Measurements from ENCODE around the gene GTF2B. TPM values are rescaled to one million over a fixed set of nuclear protein-coding genes. Genes with fewer than 3 reads are reported as not detected.
A peak's percentile ranks its signal among the peaks of the same experiment; 100 is the strongest.
"Not testable (repeated sequence)": the region's sequence is repeated elsewhere in the genome, so short reads cannot be mapped to it uniquely, and the experiment has no call there.

Gene GTF2B
- total RNA-seq, 1 donor from 2014 or later, result 52.7 TPM

GRCh38 chr1:88890131-88890530, 1.2 kb downstream of the GTF2B start:
- peaks cover 10 to 15% (median 14%) of the 10 kb centered on the region in 3 donors for H3K4me1 ChIP-seq (ENCODE audit: control insufficient read depth in 3 of 3, insufficient read depth in 3 of 3, low read length in 3 of 3)
- H3K4me3 ChIP-seq (ENCODE audit: low read length in 3 of 3), result peak overlapping the region; percentile 91 to 97 (median 93)
- no peak overlapping the region for H3K27ac ChIP-seq (ENCODE audit: low read depth, low read length)
- H3K36me3 ChIP-seq (ENCODE audit: control insufficient read depth in 3 of 3, insufficient read depth in 3 of 3, low read length in 3 of 3), result peaks cover 3 to 16% (median 5%) of the 10 kb centered on the region in 3 donors
- no peaks in the 10 kb centered on the region for H3K27me3 ChIP-seq (ENCODE audit: control insufficient read depth in 3 of 3, insufficient read depth in 3 of 3, low read length in 3 of 3)
- no peaks in the 10 kb centered on the region for H3K9me3 ChIP-seq (ENCODE audit: control insufficient read depth in 3 of 3, low read length in 3 of 3)
- H3K9ac ChIP-seq (ENCODE audit: low read depth in 1 of 3, low read length in 3 of 3), result peak overlapping the region; percentile 73 to 97 (median 96)

DNA sequence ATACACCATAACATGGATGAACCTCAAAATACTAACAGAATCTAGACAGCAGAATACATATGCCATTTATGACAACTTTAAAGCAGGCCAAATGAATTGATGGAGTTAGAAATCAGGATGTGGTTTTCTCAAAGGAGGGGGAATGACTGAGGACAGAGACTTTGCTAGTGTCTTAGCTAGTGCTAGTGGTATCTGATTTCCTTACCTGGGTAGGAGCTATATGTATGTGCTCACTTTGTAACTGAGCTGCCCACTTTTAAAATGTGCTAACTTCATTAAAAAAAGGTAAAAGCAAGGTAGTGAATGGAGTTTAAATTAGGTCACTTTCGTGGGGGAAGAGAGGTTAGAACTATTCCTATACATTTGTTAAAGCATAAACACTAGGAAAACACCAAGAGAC, 2.6 kb downstream of the GTF2B start:
- H3K9me3 ChIP-seq (ENCODE audit: control insufficient read depth in 3 of 3, low read length in 3 of 3), result no peaks in the 10 kb centered on the region
- H3K27me3 ChIP-seq (ENCODE audit: control insufficient read depth in 3 of 3, insufficient read depth in 3 of 3, low read length in 3 of 3), result no peaks in the 10 kb centered on the region
- H3K4me3 ChIP-seq (ENCODE audit: low read length in 3 of 3), result no peak overlapping the region
- peaks cover 10 to 15% (median 14%) of the 10 kb centered on the region in 3 donors for H3K4me1 ChIP-seq (ENCODE audit: control insufficient read depth in 3 of 3, insufficient read depth in 3 of 3, low read length in 3 of 3)
- no peak overlapping the region for H3K9ac ChIP-seq (ENCODE audit: low read depth in 1 of 3, low read length in 3 of 3)
- no peak overlapping the region for H3K27ac ChIP-seq (ENCODE audit: low read depth, low read length)
- H3K36me3 ChIP-seq (ENCODE audit: control insufficient read depth in 3 of 3, insufficient read depth in 3 of 3, low read length in 3 of 3), result peaks cover 8 to 26% (median 15%) of the 10 kb centered on the region in 3 donors

- Histone ChIP-seq H3K4me3 (ENCODE audit: low read length in 3 of 3) (no peak overlapping the region), H3K27me3 (ENCODE audit: control insufficient read depth in 3 of 3, insufficient read depth in 3 of 3, low read length in 3 of 3) (no peaks in the 10 kb centered on the region), H3K27ac (ENCODE audit: low read depth, low read length) (no peak overlapping the region), H3K4me1 (ENCODE audit: control insufficient read depth in 3 of 3, insufficient read depth in 3 of 3, low read length in 3 of 3) (peaks cover 10 to 14% (median 12%) of the 10 kb centered on the region in 3 donors), H3K36me3 (ENCODE audit: control insufficient read depth in 3 of 3, insufficient read depth in 3 of 3, low read length in 3 of 3) (peaks cover 8 to 34% (median 24%) of the 10 kb centered on the region in 3 donors), H3K9me3 (ENCODE audit: control insufficient read depth in 3 of 3, low read length in 3 of 3) (no peaks in the 10 kb centered on the region), H3K9ac (ENCODE audit: low read depth in 1 of 3, low read length in 3 of 3) (no peak overlapping the region)
Measured at GRCh38 chr1:88885933-88886332, 5.4 kb downstream of the GTF2B start.

- Histone ChIP-seq H3K9me3 (ENCODE audit: control insufficient read depth in 3 of 3, low read length in 3 of 3) (no peaks in the 10 kb centered on the region), H3K27me3 (ENCODE audit: control insufficient read depth in 3 of 3, insufficient read depth in 3 of 3, low read length in 3 of 3) (no peaks in the 10 kb centered on the region), H3K36me3 (ENCODE audit: control insufficient read depth in 3 of 3, insufficient read depth in 3 of 3, low read length in 3 of 3) (peaks cover 8 to 37% (median 24%) of the 10 kb centered on the region in 3 donors), H3K27ac (ENCODE audit: low read depth, low read length) (no peak overlapping the region), H3K9ac (ENCODE audit: low read depth in 1 of 3, low read length in 3 of 3) (no peak overlapping the region), H3K4me1 (ENCODE audit: control insufficient read depth in 3 of 3, insufficient read depth in 3 of 3, low read length in 3 of 3) (peaks cover 0 to 5% (median 2%) of the 10 kb centered on the region in 3 donors), H3K4me3 (ENCODE audit: low read length in 3 of 3) (no peak overlapping the region)
Measured at GRCh38 chr1:88883156-88883555, 8.2 kb downstream of the GTF2B start.

DNA sequence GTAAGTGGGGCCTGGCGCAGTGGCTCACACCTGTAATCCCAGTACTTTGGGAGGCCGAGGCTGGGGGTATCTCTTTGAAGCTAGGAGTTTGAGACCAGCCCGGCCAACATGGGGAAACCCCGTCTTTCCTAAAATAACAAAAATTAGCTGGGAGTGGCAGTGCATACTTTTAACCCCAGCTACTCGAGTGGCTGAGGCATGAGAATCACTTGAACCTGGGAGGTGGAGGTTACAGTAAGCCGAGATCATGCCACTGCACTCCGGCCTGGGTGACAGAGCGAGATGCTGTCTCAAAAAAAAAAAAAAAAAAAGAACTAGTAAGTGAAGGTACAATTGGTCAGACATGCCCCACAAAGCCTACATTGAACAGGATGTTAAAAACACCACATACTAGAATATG, 10.7 kb downstream of the GTF2B start:
- H3K4me3 ChIP-seq (ENCODE audit: low read length in 3 of 3); H3K27me3 ChIP-seq (ENCODE audit: control insufficient read depth in 3 of 3, insufficient read depth in 3 of 3, low read length in 3 of 3); H3K9me3 ChIP-seq (ENCODE audit: control insufficient read depth in 3 of 3, low read length in 3 of 3); H3K9ac ChIP-seq (ENCODE audit: low read depth in 1 of 3, low read length in 3 of 3); H3K27ac ChIP-seq (ENCODE audit: low read depth, low read length): not testable (repeated sequence)
- H3K36me3 ChIP-seq (ENCODE audit: control insufficient read depth in 3 of 3, insufficient read depth in 3 of 3, low read length in 3 of 3), result peaks cover 5 to 26% (median 19%) of the 10 kb centered on the region in 3 donors
- peaks cover 7 to 12% (median 11%) of the 10 kb centered on the region in 3 donors for H3K4me1 ChIP-seq (ENCODE audit: control insufficient read depth in 3 of 3, insufficient read depth in 3 of 3, low read length in 3 of 3)

- Histone ChIP-seq H3K4me1 (ENCODE audit: control insufficient read depth in 3 of 3, insufficient read depth in 3 of 3, low read length in 3 of 3) (peaks cover 11 to 15% (median 14%) of the 10 kb centered on the region in 3 donors), H3K27ac (ENCODE audit: low read depth, low read length) (no peak overlapping the region), H3K9me3 (ENCODE audit: control insufficient read depth in 3 of 3, low read length in 3 of 3) (no peaks in the 10 kb centered on the region), H3K36me3 (ENCODE audit: control insufficient read depth in 3 of 3, insufficient read depth in 3 of 3, low read length in 3 of 3) (peaks cover 0 to 11% (median 9%) of the 10 kb centered on the region in 3 donors), H3K9ac (ENCODE audit: low read depth in 1 of 3, low read length in 3 of 3) (peak overlapping the region in 1 of 3 donors; percentile 44), H3K27me3 (ENCODE audit: control insufficient read depth in 3 of 3, insufficient read depth in 3 of 3, low read length in 3 of 3) (no peaks in the 10 kb centered on the region), H3K4me3 (ENCODE audit: low read length in 3 of 3) (no peak overlapping the region)
Measured at GRCh38 chr1:88878731-88879130, 12.6 kb downstream of the GTF2B start.

GRCh38 chr1:88877911-88878310, 13.5 kb downstream of the GTF2B start:
- H3K9me3 ChIP-seq (ENCODE audit: control insufficient read depth in 3 of 3, low read length in 3 of 3), result no peaks in the 10 kb centered on the region
- H3K27ac ChIP-seq (ENCODE audit: low read depth, low read length), result no peak overlapping the region
- peak overlapping the region in 1 of 3 donors; percentile 17 for H3K9ac ChIP-seq (ENCODE audit: low read depth in 1 of 3, low read length in 3 of 3)
- no peak overlapping the region for H3K4me3 ChIP-seq (ENCODE audit: low read length in 3 of 3)
- H3K27me3 ChIP-seq (ENCODE audit: control insufficient read depth in 3 of 3, insufficient read depth in 3 of 3, low read length in 3 of 3), result no peaks in the 10 kb centered on the region
- H3K36me3 ChIP-seq (ENCODE audit: control insufficient read depth in 3 of 3, insufficient read depth in 3 of 3, low read length in 3 of 3), result peaks cover 0 to 5% (median 4%) of the 10 kb centered on the region in 3 donors
- H3K4me1 ChIP-seq (ENCODE audit: control insufficient read depth in 3 of 3, insufficient read depth in 3 of 3, low read length in 3 of 3), result peaks cover 11 to 15% (median 14%) of the 10 kb centered on the region in 3 donors

- Histone ChIP-seq H3K27ac (ENCODE audit: low read depth, low read length) (no peak overlapping the region), H3K27me3 (ENCODE audit: control insufficient read depth in 3 of 3, insufficient read depth in 3 of 3, low read length in 3 of 3) (no peaks in the 10 kb centered on the region), H3K4me3 (ENCODE audit: low read length in 3 of 3) (no peak overlapping the region), H3K4me1 (ENCODE audit: control insufficient read depth in 3 of 3, insufficient read depth in 3 of 3, low read length in 3 of 3) (peaks cover 11 to 15% (median 14%) of the 10 kb centered on the region in 3 donors), H3K36me3 (ENCODE audit: control insufficient read depth in 3 of 3, insufficient read depth in 3 of 3, low read length in 3 of 3) (peaks cover 0 to 5% (median 3%) of the 10 kb centered on the region in 3 donors), H3K9me3 (ENCODE audit: control insufficient read depth in 3 of 3, low read length in 3 of 3) (no peaks in the 10 kb centered on the region), H3K9ac (ENCODE audit: low read depth in 1 of 3, low read length in 3 of 3) (no peak overlapping the region)
Measured at GRCh38 chr1:88877382-88877825, 14.0 kb downstream of the GTF2B start.

- peaks cover 0 to 3% (median 2%) of the 10 kb centered on the region in 3 donors for H3K36me3 ChIP-seq (ENCODE audit: control insufficient read depth in 3 of 3, insufficient read depth in 3 of 3, low read length in 3 of 3)
- no peak overlapping the region for H3K27ac ChIP-seq (ENCODE audit: low read depth, low read length)
- H3K27me3 ChIP-seq (ENCODE audit: control insufficient read depth in 3 of 3, insufficient read depth in 3 of 3, low read length in 3 of 3), result no peaks in the 10 kb centered on the region
- H3K4me1 ChIP-seq (ENCODE audit: control insufficient read depth in 3 of 3, insufficient read depth in 3 of 3, low read length in 3 of 3), result peaks cover 11 to 15% (median 14%) of the 10 kb centered on the region in 3 donors
- no peaks in the 10 kb centered on the region for H3K9me3 ChIP-seq (ENCODE audit: control insufficient read depth in 3 of 3, low read length in 3 of 3)
- H3K9ac ChIP-seq (ENCODE audit: low read depth in 1 of 3, low read length in 3 of 3), result no peak overlapping the region
- no peak overlapping the region for H3K4me3 ChIP-seq (ENCODE audit: low read length in 3 of 3)
Measured at GRCh38 chr1:88876573-88877365, 14.6 kb downstream of the GTF2B start.

DNA sequence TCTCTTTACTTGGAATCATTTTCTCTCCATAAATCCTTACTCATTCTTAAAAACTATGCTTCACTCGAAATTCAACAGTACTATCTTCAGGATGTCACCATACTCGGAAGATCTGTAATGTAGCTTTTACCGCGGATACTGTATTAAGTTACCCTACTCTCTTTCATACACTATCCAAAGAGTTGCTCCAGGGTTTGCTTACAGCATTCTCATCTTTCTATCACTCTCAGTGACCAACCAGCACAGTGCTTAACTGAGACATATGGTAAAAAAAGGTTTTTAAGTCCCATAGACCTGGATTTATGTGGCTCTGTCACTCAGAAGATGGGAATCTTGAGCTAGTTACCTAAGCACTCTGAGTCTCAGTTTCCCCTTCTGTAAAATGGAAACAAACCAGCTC, 15.8 kb downstream of the GTF2B start:
- Histone ChIP-seq H3K9ac (ENCODE audit: low read depth in 1 of 3, low read length in 3 of 3) (peak overlapping the region in 1 of 3 donors; percentile 1), H3K36me3 (ENCODE audit: control insufficient read depth in 3 of 3, insufficient read depth in 3 of 3, low read length in 3 of 3) (peaks cover 0 to 3% (median 0%) of the 10 kb centered on the region in 3 donors), H3K4me3 (ENCODE audit: low read length in 3 of 3) (no peak overlapping the region), H3K4me1 (ENCODE audit: control insufficient read depth in 3 of 3, insufficient read depth in 3 of 3, low read length in 3 of 3) (peaks cover 11 to 15% (median 14%) of the 10 kb centered on the region in 3 donors), H3K27ac (ENCODE audit: low read depth, low read length) (no peak overlapping the region), H3K9me3 (ENCODE audit: control insufficient read depth in 3 of 3, low read length in 3 of 3) (no peaks in the 10 kb centered on the region), H3K27me3 (ENCODE audit: control insufficient read depth in 3 of 3, insufficient read depth in 3 of 3, low read length in 3 of 3) (no peaks in the 10 kb centered on the region)

Data from skeletal muscle tissue (tissue), 4 donors.